HFF-Myc (cell line): ENCODE measurements around the gene GINS2.

Experiments used
- DNase-seq: peaks from one replicate; pipeline ENCODE4 v3.0.0-alpha.2; 2011; ENCODE audit warnings: low read depth; ENCODE audit errors: extremely low read depth
- H3K4me3 ChIP-seq: replicated peaks from 2 replicates; pipeline ENCODE4 v1.5.1; 2011; ENCODE audit warnings: low read depth, mild to moderate bottlenecking, control low read depth, low read length
- TF ChIP-seq, protein P1 (sequence below): IDR thresholded peaks from 2 replicates; pipeline ENCODE4 v1.5.1; 2012; ENCODE audit warnings: mild to moderate bottlenecking, low read depth, low read length, control low read depth; ENCODE audit errors: missing control alignments

The GINS2 gene

DNA sequence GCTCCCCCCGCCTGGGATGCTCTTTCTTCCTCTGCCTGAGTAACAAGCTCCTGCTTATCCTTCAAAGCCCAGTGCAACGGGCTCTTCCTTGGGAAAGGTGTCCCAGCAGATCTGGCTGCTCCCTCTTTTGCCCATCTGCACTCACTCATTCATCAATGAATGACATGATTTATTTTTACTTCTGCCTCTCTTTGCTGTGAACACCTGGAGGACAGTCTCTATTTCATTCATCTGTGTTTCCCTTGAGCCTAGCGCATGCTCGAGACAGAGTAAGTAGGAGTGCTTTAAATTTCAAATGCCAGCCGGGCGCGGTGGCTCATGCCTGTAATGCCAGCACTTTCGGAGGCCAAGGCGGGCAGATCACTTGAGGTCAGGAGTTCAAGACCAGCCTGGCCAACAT is 22.0 kb upstream of the GINS2 start:
- no peak for DNase-seq
- TF ChIP-seq, protein P1, sequence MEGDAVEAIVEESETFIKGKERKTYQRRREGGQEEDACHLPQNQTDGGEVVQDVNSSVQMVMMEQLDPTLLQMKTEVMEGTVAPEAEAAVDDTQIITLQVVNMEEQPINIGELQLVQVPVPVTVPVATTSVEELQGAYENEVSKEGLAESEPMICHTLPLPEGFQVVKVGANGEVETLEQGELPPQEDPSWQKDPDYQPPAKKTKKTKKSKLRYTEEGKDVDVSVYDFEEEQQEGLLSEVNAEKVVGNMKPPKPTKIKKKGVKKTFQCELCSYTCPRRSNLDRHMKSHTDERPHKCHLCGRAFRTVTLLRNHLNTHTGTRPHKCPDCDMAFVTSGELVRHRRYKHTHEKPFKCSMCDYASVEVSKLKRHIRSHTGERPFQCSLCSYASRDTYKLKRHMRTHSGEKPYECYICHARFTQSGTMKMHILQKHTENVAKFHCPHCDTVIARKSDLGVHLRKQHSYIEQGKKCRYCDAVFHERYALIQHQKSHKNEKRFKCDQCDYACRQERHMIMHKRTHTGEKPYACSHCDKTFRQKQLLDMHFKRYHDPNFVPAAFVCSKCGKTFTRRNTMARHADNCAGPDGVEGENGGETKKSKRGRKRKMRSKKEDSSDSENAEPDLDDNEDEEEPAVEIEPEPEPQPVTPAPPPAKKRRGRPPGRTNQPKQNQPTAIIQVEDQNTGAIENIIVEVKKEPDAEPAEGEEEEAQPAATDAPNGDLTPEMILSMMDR, result no peak
- H3K4me3 ChIP-seq, result no peak overlapping the region

DNA sequence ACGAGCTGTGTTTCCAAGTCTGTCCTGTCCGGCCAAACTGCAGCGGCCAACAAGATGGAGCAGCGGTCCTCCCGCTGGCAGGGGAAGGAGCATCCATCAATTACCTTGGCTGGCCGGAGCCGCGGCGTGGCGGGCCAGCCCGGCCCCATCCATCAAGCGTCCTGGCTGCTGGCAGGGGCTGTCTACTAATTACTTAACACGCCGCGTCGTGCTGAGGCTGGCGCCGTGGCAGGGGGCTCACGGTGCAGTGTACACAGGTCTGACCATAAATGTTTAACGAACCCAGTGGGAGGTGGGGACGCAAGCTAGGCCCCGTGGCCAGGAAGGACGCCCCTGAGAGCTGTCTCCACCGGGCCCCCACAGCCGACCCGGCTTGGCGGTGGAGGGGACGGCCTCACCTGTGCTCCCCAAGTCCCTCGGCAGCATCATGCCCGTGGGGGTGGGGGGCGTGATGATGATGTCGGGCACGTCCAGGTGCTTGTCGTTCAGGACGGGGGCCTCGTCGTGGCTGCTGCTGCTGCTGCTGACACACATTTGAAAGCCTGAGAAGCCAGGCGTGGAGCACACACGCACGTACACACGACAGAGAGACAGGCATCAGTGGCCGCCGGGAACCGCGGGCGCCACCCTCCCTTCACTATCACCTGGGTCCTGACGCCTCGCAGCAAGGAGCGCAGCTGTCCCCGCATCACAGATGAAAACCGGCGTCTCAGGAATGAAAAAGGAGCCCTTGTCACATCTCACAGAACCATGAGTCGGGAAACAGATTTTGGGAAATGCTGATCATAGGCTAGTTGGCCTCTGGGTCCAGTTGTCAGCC is 21.2 kb upstream of the GINS2 start:
- no peak for DNase-seq
- H3K4me3 ChIP-seq, result no peak overlapping the region
- TF ChIP-seq, protein P1, result no peak

DNA sequence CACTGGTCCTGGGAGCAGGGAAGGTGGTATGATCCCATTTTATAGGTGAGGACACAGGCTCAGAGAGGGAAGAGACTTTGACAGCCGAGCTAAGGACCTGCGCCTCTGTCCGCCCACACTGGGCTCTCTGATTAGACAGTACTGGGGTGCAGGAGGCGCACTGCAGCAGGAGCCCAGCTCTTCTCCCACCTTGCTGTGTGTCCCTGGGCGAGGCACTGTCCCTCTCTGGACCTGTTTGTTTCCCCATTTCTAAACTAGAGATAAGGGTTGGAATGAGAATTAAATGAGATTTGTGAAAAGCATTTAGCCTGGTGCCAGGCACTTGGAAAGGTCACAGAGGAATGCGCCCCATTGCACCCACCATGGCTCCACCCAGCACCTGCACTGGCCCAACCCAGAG is 19.6 kb upstream of the GINS2 start:
- TF ChIP-seq, protein P1, result no peak
- no peak for DNase-seq
- no peak overlapping the region for H3K4me3 ChIP-seq

DNA sequence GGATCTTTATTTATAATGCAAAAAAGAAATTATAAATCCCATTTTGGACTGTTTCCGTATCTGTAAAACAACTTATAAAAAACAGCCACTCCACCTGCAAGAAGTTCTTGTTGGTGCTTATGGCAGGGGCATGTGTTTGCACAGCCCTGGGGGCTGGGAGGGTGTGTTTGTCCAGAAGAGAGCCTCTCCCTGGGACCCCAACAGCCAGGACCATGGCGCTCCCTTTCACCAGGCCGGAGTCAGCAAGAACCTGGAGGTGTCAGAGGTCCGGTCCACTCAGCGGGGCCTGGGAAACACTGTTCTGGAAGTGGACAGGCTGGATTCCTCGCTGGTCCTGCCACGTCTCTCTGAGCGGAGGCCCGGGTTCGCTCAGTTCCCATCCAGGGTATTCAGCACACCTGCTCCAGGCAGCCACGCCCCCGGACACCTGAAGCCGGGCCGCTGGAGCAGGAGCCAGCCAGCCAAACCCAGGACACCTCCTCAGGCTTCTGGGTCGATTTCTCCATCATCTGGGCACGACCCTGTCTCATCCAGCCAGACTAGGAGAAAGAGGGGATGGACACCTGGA is 18.9 kb upstream of the GINS2 start:
- DNase-seq, result no peak
- TF ChIP-seq, protein P1, result no peak
- H3K4me3 ChIP-seq, result no peak overlapping the region

DNA sequence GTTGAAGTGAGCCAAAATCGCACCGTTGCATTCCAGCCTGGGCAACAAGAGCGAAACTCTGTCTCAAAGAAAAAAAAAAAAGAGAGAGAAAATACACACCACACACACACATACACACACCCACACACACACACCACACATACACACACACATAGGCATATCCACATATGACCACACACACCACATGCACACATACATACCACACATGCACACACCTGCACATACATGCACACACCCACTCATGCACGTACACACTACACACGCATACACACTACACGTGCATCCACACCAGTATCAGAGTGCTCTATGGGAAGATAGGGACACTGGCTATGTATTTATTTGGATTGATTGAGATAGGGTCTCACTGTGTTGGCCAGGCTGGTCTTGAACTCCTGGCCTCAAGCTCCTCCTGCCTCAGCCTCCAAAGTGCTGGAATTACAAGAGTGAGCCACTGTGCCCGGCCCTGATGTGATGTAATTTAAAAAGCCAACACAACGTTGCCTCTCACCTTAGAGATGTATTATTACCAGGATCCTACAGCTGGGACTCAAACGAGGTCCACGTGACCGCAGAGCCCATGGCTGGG is 17.8 kb upstream of the GINS2 start:
- H3K4me3 ChIP-seq, result no peak overlapping the region
- TF ChIP-seq, protein P1, result no peak
- DNase-seq, result no peak

DNA sequence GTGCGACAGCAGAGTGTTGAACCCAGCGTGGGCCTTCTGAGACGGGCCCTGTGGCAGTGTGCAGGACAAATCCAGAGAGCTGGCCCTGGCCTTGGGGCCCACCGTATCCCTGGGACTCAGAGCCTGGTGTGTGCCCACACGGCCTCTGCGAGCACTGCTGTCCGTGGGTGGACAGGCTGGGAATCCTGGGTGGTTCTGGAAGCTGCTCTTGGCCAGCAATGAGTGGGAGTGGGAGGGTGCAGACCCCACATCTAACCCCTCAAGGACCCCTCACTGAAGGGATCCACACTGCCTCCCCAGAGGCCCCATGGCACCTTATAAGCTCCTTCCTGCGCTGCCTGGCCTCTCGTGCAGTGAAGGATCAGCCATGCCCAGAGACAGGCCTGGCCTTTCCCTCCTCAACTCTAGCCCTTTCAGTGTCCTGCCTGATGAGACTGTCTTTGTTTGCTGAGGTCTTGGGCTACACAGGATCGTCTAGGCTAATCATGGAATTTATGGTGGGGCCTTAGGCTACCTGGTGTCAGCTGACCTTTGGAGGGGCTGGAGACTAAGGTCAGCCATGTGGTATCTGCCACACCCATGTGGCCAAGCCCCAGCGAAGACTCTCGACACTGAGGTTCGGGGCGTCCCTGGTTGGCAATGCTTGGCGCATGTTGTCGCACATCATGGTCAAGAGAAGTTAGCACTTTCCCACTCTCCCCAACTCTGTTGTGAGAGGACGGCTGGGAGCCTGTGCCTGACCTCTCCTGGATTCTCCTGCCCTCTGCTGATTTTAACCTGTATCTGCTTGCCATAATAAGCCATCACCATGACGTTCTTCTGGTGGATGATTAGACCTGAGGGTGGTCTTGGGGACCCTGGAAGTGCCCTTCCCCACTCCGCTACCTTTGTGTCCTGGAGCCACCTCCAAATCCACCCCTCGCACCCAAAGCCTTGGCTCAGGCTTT is 16.4 kb upstream of the GINS2 start:
- TF ChIP-seq, protein P1, result no peak
- H3K4me3 ChIP-seq, result no peak overlapping the region
- no peak for DNase-seq
